ENCODE results near the gene F11.
"Not testable (repeated sequence)": the region's sequence is repeated elsewhere in the genome, so short reads cannot be mapped to it uniquely, and the experiment has no call there.

The F11 gene

GRCh38 chr4:186249785-186250754 is 15.9 kb upstream of the F11 start:
- DNase-seq (ENCODE audit: low read depth in 2 of 2), result no peak

- no peak for DNase-seq (ENCODE audit: low read depth in 2 of 2)
Observed at GRCh38 chr4:186250760-186251159, 15.2 kb upstream of the F11 start.

- no peak for DNase-seq (ENCODE audit: low read depth in 2 of 2)
Observed at GRCh38 chr4:186255122-186255521, 10.9 kb upstream of the F11 start.

GRCh38 chr4:186258216-186258811 is 7.7 kb upstream of the F11 start:
- no peak for DNase-seq (ENCODE audit: low read depth in 2 of 2)

GRCh38 chr4:186260117-186260503 is 5.9 kb upstream of the F11 start:
- no peak for DNase-seq (ENCODE audit: low read depth in 2 of 2)

GRCh38 chr4:186260504-186261448 is 5.2 kb upstream of the F11 start:
- DNase-seq (ENCODE audit: low read depth in 2 of 2), result no peak

GRCh38 chr4:186264660-186265059 is 1.3 kb upstream of the F11 start:
- no peak for DNase-seq (ENCODE audit: low read depth in 2 of 2)

- DNase-seq (ENCODE audit: low read depth in 2 of 2), result not testable (repeated sequence)
Observed at GRCh38 chr4:186265250-186265649, 739 bp upstream of the F11 start.

- DNase-seq (ENCODE audit: low read depth in 2 of 2), result no peak
Observed at GRCh38 chr4:186266729-186267456, 904 bp downstream of the F11 start.

- DNase-seq (ENCODE audit: low read depth in 2 of 2), result no peak
Observed at GRCh38 chr4:186271081-186271678, 5.2 kb downstream of the F11 start.

- no peak for DNase-seq (ENCODE audit: low read depth in 2 of 2)
Observed at GRCh38 chr4:186272699-186273391, 6.9 kb downstream of the F11 start.

GRCh38 chr4:186273392-186273789 is 7.4 kb downstream of the F11 start:
- not testable (repeated sequence) for DNase-seq (ENCODE audit: low read depth in 2 of 2)

- no peak for DNase-seq (ENCODE audit: low read depth in 2 of 2)
Observed at GRCh38 chr4:186283311-186283710, 17.3 kb downstream of the F11 start.

- no peak for DNase-seq (ENCODE audit: low read depth in 2 of 2)
Observed at GRCh38 chr4:186285147-186285546, 19.2 kb downstream of the F11 start.

GRCh38 chr4:186286581-186286980 is 20.6 kb downstream of the F11 start:
- no peak for DNase-seq (ENCODE audit: low read depth in 2 of 2)

- DNase-seq (ENCODE audit: low read depth in 2 of 2), result no peak
Observed at GRCh38 chr4:186291256-186291890, 25.4 kb downstream of the F11 start.

- no peak for DNase-seq (ENCODE audit: low read depth in 2 of 2)
Observed at GRCh38 chr4:186294160-186294559, 28.2 kb downstream of the F11 start.

GRCh38 chr4:186296481-186296880 is 30.5 kb downstream of the F11 start:
- no peak for DNase-seq (ENCODE audit: low read depth in 2 of 2)

- DNase-seq (ENCODE audit: low read depth in 2 of 2), result no peak
Observed at GRCh38 chr4:186297013-186297645, 31.1 kb downstream of the F11 start.
